Measurements from ENCODE around the gene STIP1. TPM values are rescaled to one million over a fixed set of nuclear protein-coding genes. Genes with fewer than 3 reads are reported as not detected.

STIP1 gene
- total and polyA plus RNA-seq, 9 of the 15 experiments (the other 6 are each of a cell fraction or from before 2014, with no cell fraction given) = 58.1 to 465 (median 346) TPM

- TF ChIP-seq PRDM10 (IDR thresholded peaks at IDR 0.05; ENCODE audit: partially characterized antibody) (no peak), ZEB2 (IDR thresholded peaks at IDR 0.05) (no peak), ZFP36 (IDR thresholded peaks at IDR 0.05; ENCODE audit: low read depth, low read length, partially characterized antibody) (no peak), ZNF717 (CRISPR knock-in tag; IDR thresholded peaks at IDR 0.05) (no peak), HNRNPL (IDR thresholded peaks at IDR 0.05; ENCODE audit: low read depth, low read length) (0 out of 2 replicates have a peak, but pooled peaks have one; percentile 55), TAF9B (IDR thresholded peaks at IDR 0.05; ENCODE audit: partially characterized antibody) (no peak), RFX1 (IDR thresholded peaks at IDR 0.05) (no peak), ZBTB40 (IDR thresholded peaks at IDR 0.05) (no peak), ZBTB40 (CRISPR knock-in tag; IDR thresholded peaks at IDR 0.05) (no peak), ZNF143 (CRISPR knock-in tag; IDR thresholded peaks at IDR 0.05) (0 out of 2 replicates have a peak, but pooled peaks have one; percentile 43), TBL1XR1 (IDR thresholded peaks at IDR 0.05; ENCODE audit: low read length in 2 of 2) (no peak), JUN (IDR thresholded peaks at IDR 0.05; ENCODE audit: borderline replicate concordance, low read depth, low read length) (no peak; the same call in 1 of the 2 replicates), JUN (CRISPR knock-in tag; IDR thresholded peaks at IDR 0.05; ENCODE audit: borderline replicate concordance) (0 out of 2 replicates have a peak, but pooled peaks have one; percentile 57), FIP1L1 (IDR thresholded peaks at IDR 0.05; ENCODE audit: low read depth, low read length, poor library complexity, severe bottlenecking) (no peak), ZBTB8A (IDR thresholded peaks at IDR 0.05; ENCODE audit: partially characterized antibody) (no peak), TBP (optimal IDR thresholded peaks at IDR 0.05; ENCODE audit: low read depth, low read length) (no peak), RBFOX2 (IDR thresholded peaks at IDR 0.05; ENCODE audit: low read depth, low read length) (peak; percentile 63)
Measured at GRCh38 chr11:64226507-64227051, 40.6 kb downstream of the STIP1 start (continued).
